NT2/D1 (cell line): ENCODE measurements around the gene OCSTAMP.

Experiments
- SUZ12 ChIP-seq: IDR thresholded peaks from 2 replicates; pipeline ENCODE4 v1.6.1; 2011; ENCODE audit not compliant: insufficient read length, insufficient read depth; ENCODE audit errors: extremely low read depth
- ZNF274 ChIP-seq: IDR thresholded peaks from 2 replicates; pipeline ENCODE4 v1.6.1; 2011; ENCODE audit warnings: mild to moderate bottlenecking, low read depth, low read length

GRCh38 chr20:46599227-46599987 is 49.0 kb upstream of the OCSTAMP start:
- TF ChIP-seq ZNF274 (no peak), SUZ12 (no peak)
